Measurements from ENCODE around the gene CACNG7.

CACNG7 gene

GRCh38 chr19:53983457-53984289 lies 74.6 kb downstream of the CACNG7 start:
- no peak for DNase-seq

DNA sequence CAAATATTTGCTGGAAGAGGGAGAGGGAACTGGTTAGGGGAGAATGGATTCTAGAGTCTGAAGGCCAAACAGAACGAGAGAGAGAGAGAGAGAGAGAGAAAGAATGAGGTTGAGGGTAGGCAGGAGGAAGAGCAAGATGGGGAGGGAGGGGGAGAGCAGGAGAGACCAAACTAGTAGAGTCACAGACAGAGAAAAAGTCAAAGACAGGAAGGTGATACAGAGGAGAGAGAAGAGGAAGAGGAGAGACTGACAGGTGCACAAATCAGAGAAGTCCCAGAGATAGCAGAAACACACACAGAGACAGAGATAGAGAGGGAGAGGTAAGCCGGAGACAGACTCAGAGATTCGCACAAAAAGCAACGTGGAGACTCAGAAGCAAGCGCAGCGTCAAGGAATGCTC lies 76.8 kb downstream of the CACNG7 start:
- no peak for DNase-seq

GRCh38 chr19:53988981-53989380 lies 79.9 kb downstream of the CACNG7 start:
- DNase-seq, result no peak

DNA sequence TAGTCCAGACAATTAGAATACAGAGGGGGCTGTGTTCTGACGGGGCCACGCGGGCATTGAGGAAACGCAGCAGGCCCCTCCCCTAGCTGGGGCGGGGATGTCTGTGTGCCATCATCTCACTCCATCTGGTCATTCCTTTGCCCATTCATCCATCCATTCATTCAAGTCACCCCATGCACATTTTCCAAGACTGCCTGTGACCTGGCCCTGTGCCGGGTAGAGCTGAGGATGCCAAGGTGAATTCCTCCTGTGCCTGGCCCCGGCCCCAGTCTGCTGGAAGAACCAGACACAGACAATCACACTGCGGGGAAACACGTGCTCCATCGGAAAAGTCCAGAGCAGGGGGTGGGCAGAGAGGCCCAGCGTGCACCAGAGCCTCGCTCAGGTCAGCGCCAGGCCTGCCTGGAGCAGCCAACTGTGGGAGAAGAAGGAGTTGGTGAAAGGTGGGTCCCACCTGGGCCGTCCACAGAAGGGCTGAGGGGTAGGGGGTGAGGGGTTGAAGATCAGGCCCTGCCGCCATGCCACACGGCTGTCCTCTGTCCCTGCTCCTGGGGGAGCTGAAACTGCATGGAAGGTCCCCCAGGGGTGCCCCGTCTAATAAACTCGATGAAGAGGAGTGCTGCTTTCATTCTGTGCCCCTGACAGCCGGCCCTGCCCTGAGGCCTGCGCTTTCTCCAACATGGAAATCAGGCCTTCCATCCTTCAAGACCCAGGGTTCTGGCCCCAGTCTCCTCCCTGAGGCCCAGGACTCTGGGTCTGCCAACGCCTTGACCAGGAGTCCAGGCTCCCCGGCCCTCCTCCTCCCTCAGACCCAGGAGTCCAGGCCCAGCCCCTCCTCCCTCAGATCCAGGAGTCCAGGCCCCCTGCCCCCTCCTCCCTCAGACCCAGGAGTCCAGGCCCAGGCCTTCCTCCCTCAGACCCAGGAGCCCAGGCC lies 80.8 kb downstream of the CACNG7 start:
- DNase-seq, result no peak

- DNase-seq, result no peak
Observed at GRCh38 chr19:53991224-53992113, 82.4 kb downstream of the CACNG7 start, which contains the start of gene CACNG6. Gene CACNG6 (plus strand): TSS chr19:53991637. CDS start chr19:53992878, 1,241 bp downstream.

- no peak for DNase-seq
Observed at GRCh38 chr19:53992211-53992610, 83.1 kb downstream of the CACNG7 start.

- no peak for DNase-seq
Observed at GRCh38 chr19:53992815-53993214, 83.7 kb downstream of the CACNG7 start.

DNA sequence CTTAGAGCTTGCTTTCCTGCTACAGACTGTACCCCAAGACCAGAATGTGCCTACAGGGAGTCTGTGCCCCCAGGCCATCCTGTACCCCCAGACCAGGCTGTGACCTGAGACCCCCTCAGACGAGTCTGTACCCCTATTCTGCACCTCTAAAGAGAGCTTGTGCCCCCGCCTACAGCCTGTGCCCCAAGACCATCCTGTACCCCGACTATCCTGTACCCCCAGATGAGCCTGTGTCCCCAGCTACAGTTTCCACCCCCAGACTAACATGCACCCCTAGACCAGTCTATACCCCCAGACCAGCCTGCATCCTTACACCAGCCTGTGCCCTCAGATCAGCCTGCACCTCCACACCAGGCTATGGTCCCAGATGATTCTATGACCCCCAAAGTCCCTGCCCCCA lies 84.4 kb downstream of the CACNG7 start:
- no peak for DNase-seq
